H1 (cell line): ENCODE data around the gene HOXB6. TPM values are rescaled to one million over a fixed set of nuclear protein-coding genes. Genes with fewer than 3 reads are reported as not detected.
A peak's percentile ranks its signal among the peaks of the same experiment; 100 is the strongest.

Experiments
- CTCF ChIA-PET: fragments of 300-600 bp; sonication (Branson Sonifier 250); formaldehyde crosslinking; loops from one replicate; lab custom pipeline; 2021; ENCODE audit not compliant: partially characterized antibody; lab: Charles Lee
- POLR2A ChIA-PET: fragments of 300-600 bp; sonication (Branson Sonifier 250); formaldehyde crosslinking; loops from one replicate; lab custom pipeline; 2021; ENCODE audit warnings: inconsistent platforms; ENCODE audit not compliant: partially characterized antibody; lab: Charles Lee
- DNase-seq, 2 experiments: peaks; one replicate each; pipeline versions ENCODE4 v3.0.0 to v3.0.0-alpha.2; 2010 to 2022; ENCODE audit warnings: low spot score in 2 of 2, low read depth in 1 of 2, mixed read lengths in 1 of 2
- FAIRE-seq: peaks from 2 replicates; lab custom pipeline; 2011; peaks lifted over from hg19 to GRCh38; lab: Jason Lieb, UNC
- H2AFZ ChIP-seq: 2 replicates; pipeline ENCODE4 v1.8.1; 2012; ENCODE audit warnings: low read length, inconsistent platforms
- H2AK5ac ChIP-seq: 2 replicates; pipeline ENCODE4 v1.6.1; 2013; ENCODE audit warnings: low read depth, low read length
- H2BK120ac ChIP-seq: replicated peaks from 2 replicates; pipeline ENCODE3; 2013; ENCODE audit warnings: low read depth, low read length, inconsistent platforms
- H2BK12ac ChIP-seq: 2 replicates; pipeline ENCODE4 v1.6.1; 2013; ENCODE audit warnings: low read depth, low read length
- H2BK15ac ChIP-seq: 2 replicates; pipeline ENCODE4 v1.6.1; 2013; ENCODE audit warnings: low read length
- H2BK20ac ChIP-seq: 2 replicates; pipeline ENCODE4 v1.6.1; 2013; ENCODE audit warnings: low read length
- H2BK5ac ChIP-seq: 2 replicates; pipeline ENCODE4 v1.6.1; 2013; ENCODE audit warnings: low read depth, low read length
- H3K14ac ChIP-seq: 2 replicates; pipeline ENCODE4 v1.6.1; 2013; ENCODE audit warnings: inconsistent platforms; ENCODE audit not compliant: insufficient read length
- H3K18ac ChIP-seq: 2 replicates; pipeline ENCODE4 v1.6.1; 2013; ENCODE audit warnings: low read length; ENCODE audit errors: extremely low read depth
- H3K23ac ChIP-seq: 2 replicates; pipeline ENCODE4 v1.6.1; 2013; ENCODE audit warnings: inconsistent platforms; ENCODE audit not compliant: insufficient read length
- H3K23me2 ChIP-seq: 2 replicates; pipeline ENCODE4 v1.6.1; 2013; ENCODE audit warnings: low read depth, low read length
- H3K27ac ChIP-seq: 2 replicates; pipeline ENCODE4 v1.6.1; 2011; ENCODE audit warnings: low read depth, low read length, inconsistent platforms
- H3K27me3 ChIP-seq, 4 experiments: replicated peaks in 1 of 4; 1 replicate in 1 of 4; 2 replicates in 3 of 4; pipeline versions ENCODE4 v1.6.1 to v1.8.1; 2011 to 2013; ENCODE audit warnings: low read length in 3 of 4, mild to moderate bottlenecking in 3 of 4, inconsistent platforms in 2 of 4, mixed read lengths in 2 of 4, moderate library complexity in 1 of 4; ENCODE audit not compliant: control insufficient read depth in 3 of 4, insufficient read depth in 3 of 4; ENCODE audit errors: extremely low read depth in 1 of 4
- H3K36me3 ChIP-seq, 4 experiments: 2 replicates each; pipeline versions ENCODE4 v1.6.1 to v1.8.1; 2011 to 2013; ENCODE audit warnings: mild to moderate bottlenecking in 4 of 4, low read length in 3 of 4, moderate library complexity in 2 of 4, control low read depth in 1 of 4, inconsistent platforms in 1 of 4; ENCODE audit not compliant: insufficient read depth in 4 of 4, control insufficient read depth in 2 of 4
- H3K4ac ChIP-seq: replicated peaks from 2 replicates; pipeline ENCODE3; 2013; ENCODE audit warnings: low read length, low read depth, mixed read lengths, inconsistent platforms; ENCODE audit not compliant: insufficient read length
- H3K4me1 ChIP-seq, 4 experiments: replicated peaks in 1 of 4; 1 replicate in 1 of 4; 2 replicates in 3 of 4; pipeline versions ENCODE4 v1.6.1 to v1.8.1; 2011 to 2013; ENCODE audit warnings: low read length in 3 of 4, inconsistent platforms in 2 of 4, mixed read lengths in 1 of 4; ENCODE audit not compliant: insufficient read depth in 4 of 4, control insufficient read depth in 3 of 4
- H3K4me2 ChIP-seq, 2 experiments: 2 replicates each; pipeline versions ENCODE4 v1.6.1 to v1.8.1; 2011 to 2013; ENCODE audit warnings: low read depth in 2 of 2, low read length in 2 of 2, control low read depth in 1 of 2, inconsistent platforms in 1 of 2, mild to moderate bottlenecking in 1 of 2; ENCODE audit not compliant: insufficient read depth in 1 of 2
- H3K4me3 ChIP-seq, 4 experiments: fragments of 200-600, 300-600 bp in 1 of 4; sonication (generic), shearing (Covaris generic), sonication (Bioruptor Twin) in 1 of 4; 2 replicates each; pipeline versions ENCODE4 v1.5.1 to v1.8.1; 2011 to 2016; ENCODE audit warnings: low read length in 4 of 4, low read depth in 3 of 4, control low read depth in 2 of 4, inconsistent platforms in 2 of 4, mild to moderate bottlenecking in 2 of 4, mixed read lengths in 1 of 4, moderate library complexity in 1 of 4; ENCODE audit not compliant: insufficient read depth in 2 of 4; ENCODE audit errors: extremely low read depth in 1 of 4
- H3K56ac ChIP-seq: replicated peaks from 2 replicates; pipeline ENCODE3; 2013; ENCODE audit warnings: low read depth, mild to moderate bottlenecking, mixed read lengths, low read length, inconsistent platforms; ENCODE audit not compliant: insufficient read length
- H3K79me1 ChIP-seq: 2 replicates; pipeline ENCODE4 v1.6.1; 2013; ENCODE audit warnings: low read depth, low read length, control low read depth
- H3K79me2 ChIP-seq, 2 experiments: 2 replicates each; pipeline versions ENCODE4 v1.6.1 to v1.8.1; 2012 to 2013; ENCODE audit warnings: low read length in 2 of 2, mild to moderate bottlenecking in 2 of 2, inconsistent platforms in 1 of 2; ENCODE audit not compliant: insufficient read depth in 2 of 2, control insufficient read depth in 1 of 2
- H3K9ac ChIP-seq, 4 experiments: replicated peaks in 1 of 4; 1 replicate in 1 of 4; 2 replicates in 3 of 4; pipeline versions ENCODE4 v1.6.1 to v1.8.1; 2011 to 2013; ENCODE audit warnings: low read depth in 3 of 4, low read length in 3 of 4, control low read depth in 2 of 4, mild to moderate bottlenecking in 2 of 4, moderate library complexity in 2 of 4, inconsistent platforms in 1 of 4; ENCODE audit errors: extremely low read depth in 1 of 4
- H3K9me3 ChIP-seq, 2 experiments: 2 replicates each; pipeline versions ENCODE4 v1.6.1 to v1.8.1; 2012 to 2013; ENCODE audit warnings: mild to moderate bottlenecking in 2 of 2, moderate library complexity in 2 of 2, control low read depth in 1 of 2, inconsistent platforms in 1 of 2, low read depth in 1 of 2, low read length in 1 of 2, mixed read lengths in 1 of 2; ENCODE audit not compliant: insufficient read depth in 2 of 2
- H4K20me1 ChIP-seq, 2 experiments: replicated peaks in 1 of 2; 2 replicates each; pipeline versions ENCODE3 to v1.8.1; 2011 to 2013; ENCODE audit warnings: inconsistent platforms in 2 of 2, low read length in 2 of 2, mild to moderate bottlenecking in 1 of 2; ENCODE audit not compliant: insufficient read depth in 2 of 2, control insufficient read depth in 1 of 2
- H4K5ac ChIP-seq: 2 replicates; pipeline ENCODE4 v1.6.1; 2013; ENCODE audit warnings: low read length, low read depth, mixed read lengths, inconsistent platforms; ENCODE audit not compliant: insufficient read length
- H4K8ac ChIP-seq: 2 replicates; pipeline ENCODE4 v1.8.0; 2013; ENCODE audit warnings: mild to moderate bottlenecking, moderate library complexity, low read length, inconsistent platforms; ENCODE audit not compliant: insufficient read depth; ENCODE audit errors: extremely low read depth
- H4K91ac ChIP-seq: replicated peaks from 2 replicates; pipeline ENCODE3; 2013; ENCODE audit warnings: low read length, mixed read lengths, inconsistent platforms; ENCODE audit not compliant: insufficient read length
- CBX8 ChIP-seq: fragments of 300-800, 300-1000 bp; sonication (generic); IDR thresholded peaks from 2 replicates; pipeline ENCODE4 v1.7.1; 2016; ENCODE audit warnings: low read depth, low read length, borderline replicate concordance
- CHD2 ChIP-seq: IDR thresholded peaks from 2 replicates; pipeline ENCODE4 v1.6.1; 2012; ENCODE audit warnings: low read length, improper control_type of control experiment
- GTF2F1 ChIP-seq: IDR thresholded peaks from 2 replicates; pipeline ENCODE4 v1.6.1; 2012; ENCODE audit warnings: low read depth, low read length, improper control_type of control experiment, borderline replicate concordance
- KDM4A ChIP-seq: IDR thresholded peaks from one replicate; pipeline ENCODE4 v1.7.1; 2012; ENCODE audit warnings: low read depth, mild to moderate bottlenecking, moderate library complexity, low read length, inconsistent platforms; ENCODE audit not compliant: severe bottlenecking
- MAFK ChIP-seq: IDR thresholded peaks from 2 replicates; pipeline ENCODE4 v1.6.1; 2012; ENCODE audit warnings: low read depth, mild to moderate bottlenecking, improper control_type of control experiment, low read length
- RAD21 ChIP-seq, 2 experiments: IDR thresholded peaks in 1 of 2; conservative IDR thresholded peaks in 1 of 2; 2 replicates each; pipeline ENCODE4 v1.6.1; 2011; ENCODE audit warnings: low read depth in 2 of 2, low read length in 2 of 2, improper control_type of control experiment in 1 of 2, inconsistent platforms in 1 of 2, mild to moderate bottlenecking in 1 of 2, moderate library complexity in 1 of 2
- RNF2 ChIP-seq: fragments of 200-900, 300-1000 bp; sonication (generic); IDR thresholded peaks from 2 replicates; pipeline ENCODE4 v1.7.1; 2016; ENCODE audit warnings: borderline replicate concordance, low read depth, mild to moderate bottlenecking, antibody characterized with exemption, low read length; ENCODE audit not compliant: poor library complexity, severe bottlenecking; ENCODE audit errors: missing control alignments
- SAP30 ChIP-seq: fragments of 300-600 bp; sonication (generic); IDR thresholded peaks from 2 replicates; pipeline ENCODE4 v1.7.1; 2012; ENCODE audit warnings: low read length, moderate library complexity, mild to moderate bottlenecking, inconsistent platforms; ENCODE audit not compliant: insufficient read depth, insufficient replicate concordance
- SP1 ChIP-seq: IDR thresholded peaks from 2 replicates; pipeline ENCODE4 v1.6.1; 2011; ENCODE audit warnings: low read depth, low read length
- SP4 ChIP-seq: IDR thresholded peaks from 2 replicates; pipeline ENCODE4 v1.6.1; 2012; ENCODE audit warnings: low read length, inconsistent platforms
- SUZ12 ChIP-seq: fragments of 200-600 bp; sonication (generic); IDR thresholded peaks from 2 replicates; pipeline ENCODE4 v1.6.1; 2012; ENCODE audit warnings: mild to moderate bottlenecking, inconsistent platforms, low read length, moderate library complexity, mixed read lengths
- TAF7 ChIP-seq: optimal IDR thresholded peaks from 2 replicates; pipeline ENCODE3; 2011; ENCODE audit warnings: low read depth, mild to moderate bottlenecking, inconsistent platforms, low read length, moderate library complexity, borderline replicate concordance
- TEAD4 ChIP-seq: IDR thresholded peaks from 2 replicates; pipeline ENCODE4 v1.6.1; 2012; ENCODE audit warnings: low read depth, low read length, inconsistent platforms, mixed read lengths
- WGBS, 2 experiments: shearing (Covaris generic) in 1 of 2; methylation state at CpG; one replicate each; pipeline versions ENCODE4 v1.1.6 to v1.1.7; 2013 to 2015; ENCODE audit warnings: low lambda C conversion rate in 2 of 2, mixed read lengths in 2 of 2, inconsistent platforms in 1 of 2, low coverage in 1 of 2, missing lambda C conversion rate in 1 of 2; ENCODE audit not compliant: insufficient replicate concordance in 2 of 2, insufficient coverage in 1 of 2, insufficient read length in 1 of 2; ENCODE audit errors: extremely low coverage in 1 of 2, missing lambda C conversion rate in 1 of 2; 5-methylcytosine and 5-hydroxymethylcytosine counted together
- polyA plus RNA-seq, 7 experiments: library from polyadenylated mRNA; depleted of rRNA in 3 of 7; stranded (reverse) in 5 of 7; unstranded in 2 of 7; fragments of >200 nt in 5 of 7; fragments of 200-250 nt in 2 of 7; gene quantifications; 1 replicate in 5 of 7; 2 replicates in 1 of 7; 4 replicates in 1 of 7; pipeline versions ENCODE4 v1.2.1 to v1.2.3, GENCODE V29; 2011 to 2013; ENCODE audit warnings: missing spikeins in 2 of 7, mixed read lengths in 2 of 7
- total RNA-seq: library from RNA; stranded (reverse); fragmentation: NEBNext Ultra II Directional; extraction: Animal tissue kit (Norgen Biotek cat#: 25700); gene quantifications from 2 replicates; pipeline ENCODE4 v1.2.1, GENCODE V29; 2021

Gene HOXB6
- total and polyA plus RNA-seq, 2 of the 8 experiments (the other 6 are each of a cell fraction or from before 2014, with no cell fraction given): not detected

DNA sequence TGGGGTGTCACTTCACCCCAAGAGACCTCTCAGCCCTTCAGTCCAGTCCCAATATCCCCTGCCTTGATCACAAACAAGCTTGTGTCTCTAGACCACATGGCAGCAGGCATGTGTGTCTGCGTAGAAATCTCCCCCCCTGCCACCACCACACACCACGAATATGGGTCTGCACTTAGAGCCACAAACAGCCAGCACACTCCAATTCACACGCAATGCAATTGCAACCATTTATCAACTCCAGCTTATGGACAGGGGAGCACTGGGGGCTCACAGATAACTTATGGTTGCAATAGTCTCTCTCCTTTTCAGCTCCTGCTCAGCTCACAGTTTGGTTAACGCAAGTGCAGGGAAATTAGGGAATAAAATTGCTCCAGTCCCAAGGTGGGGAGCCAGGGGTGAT lies 18.8 kb upstream of the HOXB6 start:
- no peak for FAIRE-seq
- Histone ChIP-seq H4K5ac (no peak overlapping the region), H3K4me1 (peaks cover 0 to 12% (median 7%) of the 10 kb centered on the region in 4 experiments; a peak in 6 of 7 replicates), H3K56ac (no peak overlapping the region), H3K4me3 (no peak overlapping the region), H3K4ac (no peak overlapping the region), H3K9me3 (no peaks in the 10 kb centered on the region), H3K27me3 (peaks cover 99 to 100% (median 100%) of the 10 kb centered on the region in 4 experiments), H2BK20ac (no peak overlapping the region), H4K8ac (no peak overlapping the region), H3K23ac (no peak overlapping the region), H2BK5ac (no peak overlapping the region), H3K79me1 (no peaks in the 10 kb centered on the region), H3K9ac (no peak overlapping the region), H4K20me1 (peaks cover 32 to 41% of the 10 kb centered on the region in 2 experiments), H4K91ac (no peak overlapping the region), H3K14ac (no peak overlapping the region), H2AFZ (no peak overlapping the region), H2BK12ac (peak overlapping the region; percentile 22), H3K18ac (0 out of 2 replicates have a peak overlapping the region, but pooled peaks have one; percentile 14), H3K79me2 (no peaks in the 10 kb centered on the region), H2AK5ac (peak overlapping the region; percentile 59; the same call in 1 of the 2 replicates), H2BK120ac (no peak overlapping the region), H2BK15ac (no peak overlapping the region), H3K4me2 (no peak overlapping the region), H3K27ac (no peak overlapping the region), H3K23me2 (no peaks in the 10 kb centered on the region; the same call in 1 of the 2 replicates), H3K36me3 (peaks cover 0 to 13% (median 0%) of the 10 kb centered on the region in 4 experiments; a peak in 1 of 8 replicates)
- ChIA-PET CTCF (interaction anchor here (0.6 to 4.4 kb wide), 14 partner anchors 8 to 1596 kb away, joined by 3 to 21 read pairs (median 3); partner anchors contain the start of genes HOXB5 and HOXB8), POLR2A (interaction anchor here (1.9 kb wide), 1 partner anchor 36 kb away, joined by 4 read pairs; no protein-coding TSS in a partner anchor)
- no peak for DNase-seq
- 22% methylated on average over 4 of the region's 4 CpGs; no CpG with 5 or more reads in 1 of the 2 experiments for WGBS, 2 experiments
- TF ChIP-seq TAF7 (no peak), SUZ12 (peak; percentile 21), CBX8 (peak; percentile 78; the same call in 1 of the 2 replicates), SAP30 (no peak), SP4 (no peak), TEAD4 (no peak), RAD21 (IDR thresholded peaks at IDR 0.05 in 1 of 2, conservative IDR thresholded peaks at IDR 0.05 in 1 of 2; ENCODE audit: low read depth in 2 of 2, low read length in 2 of 2) (no peak), CHD2 (no peak), RNF2 (peak; percentile 79), MAFK (no peak), GTF2F1 (no peak), SP1 (no peak), KDM4A (no peak)
